MM.1S (cell line): ENCODE data around the gene NUAK1.

Experiments
- CTCF ChIP-seq: fragments of 300-600 bp; sonication (generic); IDR thresholded peaks from 2 replicates; pipeline ENCODE4 v1.5.1; 2016; ENCODE audit warnings: antibody characterized with exemption, low read length, mixed read lengths
- EZH2 ChIP-seq: fragments of 300-600 bp; sonication (generic); optimal IDR thresholded peaks from 2 replicates; pipeline ENCODE3; 2017; ENCODE audit warnings: low read depth, mild to moderate bottlenecking, antibody characterized with exemption, low read length, mixed read lengths

GRCh38 chr12:106146987-106147386 is 8.2 kb upstream of the NUAK1 start:
- TF ChIP-seq CTCF (no peak), EZH2 (no peak)
